HG03432 (cell line): Measurements from ENCODE around the gene REPIN1.

Experiments used
- ATAC-seq: cut with Tn5 transposase; IDR thresholded peaks from one replicate; pipeline ENCODE4 v1.9.1; 2021; ENCODE audit warnings: mild to moderate bottlenecking, moderate library complexity; ENCODE audit not compliant: unreplicated experiment

The REPIN1 gene

DNA sequence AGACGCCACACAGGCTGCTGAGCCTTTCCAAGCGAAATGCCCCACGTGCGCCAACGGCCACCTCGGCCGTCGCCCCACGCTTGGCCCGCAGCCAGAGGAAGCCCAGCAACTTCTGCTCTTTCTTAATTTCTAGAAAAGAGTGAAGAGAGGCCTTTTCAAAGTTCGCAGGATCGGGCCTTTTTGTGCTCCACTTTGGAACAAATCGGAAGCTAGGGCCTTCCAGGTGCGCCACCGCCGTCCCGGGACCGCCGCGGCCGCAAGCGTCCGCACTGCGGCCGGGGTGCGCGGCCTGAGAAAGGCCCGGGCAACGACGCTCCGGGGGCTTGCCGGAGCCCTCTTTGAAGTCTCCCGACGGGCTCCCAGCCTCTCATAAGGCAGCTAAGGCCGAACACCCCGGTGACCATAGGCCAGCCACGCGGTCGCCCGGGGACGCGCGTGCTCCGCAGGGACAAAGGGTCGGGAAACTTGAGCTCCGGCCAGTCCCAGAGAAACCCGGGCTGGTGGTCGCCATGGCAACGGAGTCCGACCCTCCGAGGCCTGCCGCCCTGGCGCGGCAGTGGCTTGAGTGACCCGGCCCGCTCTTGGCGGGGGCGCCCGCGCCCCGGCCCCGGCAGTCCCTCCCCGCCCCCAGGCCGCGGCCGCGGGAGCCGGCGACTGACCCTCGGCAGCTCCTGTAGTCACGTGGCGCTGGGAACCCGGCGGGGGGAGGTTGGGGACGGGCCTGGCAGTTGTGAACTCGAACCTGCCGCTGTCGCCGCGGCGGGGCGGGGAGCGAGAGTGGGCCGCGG is at the start of gene REPIN1:
Gene REPIN1 (plus strand): TSS at position 727 of the 788 bp plus-strand sequence. CDS start 890 bp downstream, outside the sequence.
- peak; percentile 59 for ATAC-seq

DNA sequence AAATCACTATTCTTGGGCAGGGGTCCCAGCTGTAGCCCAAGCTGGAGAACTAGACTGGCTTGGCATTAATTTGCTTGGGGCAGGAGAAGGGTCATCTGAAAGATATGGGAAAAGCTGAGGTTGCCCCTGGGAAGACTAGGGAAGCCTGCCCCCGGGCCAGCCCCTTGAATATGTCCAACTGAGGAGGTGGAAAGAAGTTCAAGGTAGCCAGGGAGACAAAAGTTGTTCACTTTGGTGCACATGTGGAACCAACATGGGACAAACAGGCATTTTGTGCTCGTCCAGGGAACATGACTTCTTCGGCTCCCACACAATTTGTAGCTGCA is 46.9 kb upstream of the REPIN1 start:
- ATAC-seq: no peak

DNA sequence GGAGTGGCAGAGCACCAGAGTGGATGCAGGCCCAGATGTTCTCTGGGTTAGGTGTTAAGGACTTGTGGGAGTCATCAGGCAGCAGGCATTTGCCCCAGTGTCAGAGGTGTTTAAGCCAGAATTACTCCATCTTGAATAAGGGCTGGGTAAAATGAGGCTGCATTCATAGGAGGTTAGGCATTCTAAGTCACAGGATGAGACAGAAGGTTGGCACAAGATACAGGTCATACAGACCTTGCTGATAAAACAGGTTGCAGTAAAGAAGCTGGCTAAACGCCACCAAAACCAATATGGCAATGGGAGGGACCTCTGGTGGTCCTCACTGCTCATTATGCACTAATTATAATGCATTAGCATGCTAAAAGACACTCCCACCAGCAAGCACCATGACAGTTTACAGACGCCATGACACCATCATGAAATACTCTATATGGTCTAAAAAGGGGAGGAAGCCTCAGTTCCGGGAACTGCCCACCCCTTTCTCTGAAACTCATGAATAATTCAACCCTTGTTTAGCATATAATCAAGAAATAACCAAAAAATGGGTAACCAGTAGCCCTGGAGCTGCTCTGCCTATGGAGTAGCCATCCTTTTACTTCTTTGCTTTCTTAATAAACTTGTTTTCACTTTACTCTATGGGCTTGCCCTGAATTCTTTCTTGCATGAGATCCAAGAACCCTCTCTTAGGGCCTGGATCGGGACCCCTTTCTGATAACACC is 46.3 kb upstream of the REPIN1 start:
- ATAC-seq: peak; percentile 26

DNA sequence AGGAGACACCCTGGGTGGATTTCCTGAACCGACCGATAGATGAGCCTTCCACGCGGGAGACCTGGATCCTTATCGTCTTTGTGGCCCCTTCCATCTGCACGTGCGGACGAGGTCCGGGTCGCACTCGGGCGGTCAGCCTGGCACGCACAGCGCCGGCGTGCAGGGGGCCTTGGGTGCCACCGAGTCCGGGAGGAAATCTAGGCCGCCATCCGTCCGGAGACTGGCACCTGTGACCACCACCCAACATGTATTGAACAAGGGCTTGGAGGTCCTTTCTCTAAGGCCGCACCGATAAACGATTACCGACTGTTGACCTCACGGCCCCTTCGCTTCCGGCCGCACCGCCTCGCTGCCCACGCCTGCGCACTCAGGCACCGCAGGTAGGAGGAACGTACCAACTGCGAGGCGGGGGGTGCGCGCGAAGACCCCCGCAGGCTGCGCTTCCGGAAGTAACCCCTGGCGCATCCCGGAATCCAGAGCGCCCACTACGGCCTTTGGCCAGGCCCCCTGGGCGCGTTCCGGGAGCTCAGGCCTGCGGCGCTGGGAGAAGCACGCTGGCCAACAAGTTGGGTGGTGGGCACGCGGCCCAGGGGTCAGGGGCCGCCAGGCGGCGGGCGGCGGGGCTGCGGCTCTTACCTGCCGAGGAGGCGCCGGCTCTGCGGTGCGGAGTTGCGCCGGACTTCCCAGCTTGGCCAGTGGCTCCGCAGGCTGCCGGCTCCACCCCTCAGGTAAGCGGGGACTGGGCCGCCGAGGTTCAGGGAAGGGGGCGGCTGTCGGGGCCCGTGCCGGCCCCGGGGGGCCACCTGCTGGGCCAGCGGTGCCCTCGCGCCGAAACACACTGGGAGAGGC is 45.6 kb upstream of the REPIN1 start, which contains the start of the genes ACTR3C and LRRC61:
Gene ACTR3C (minus strand): TSS at position 713 of the 849 bp plus-strand sequence. CDS start 28,249 bp downstream, outside the sequence.
Gene LRRC61 (plus strand): TSS at position 523 of the 849 bp plus-strand sequence. CDS start 13,507 bp downstream, outside the sequence.
- peak; percentile 74 for ATAC-seq

DNA sequence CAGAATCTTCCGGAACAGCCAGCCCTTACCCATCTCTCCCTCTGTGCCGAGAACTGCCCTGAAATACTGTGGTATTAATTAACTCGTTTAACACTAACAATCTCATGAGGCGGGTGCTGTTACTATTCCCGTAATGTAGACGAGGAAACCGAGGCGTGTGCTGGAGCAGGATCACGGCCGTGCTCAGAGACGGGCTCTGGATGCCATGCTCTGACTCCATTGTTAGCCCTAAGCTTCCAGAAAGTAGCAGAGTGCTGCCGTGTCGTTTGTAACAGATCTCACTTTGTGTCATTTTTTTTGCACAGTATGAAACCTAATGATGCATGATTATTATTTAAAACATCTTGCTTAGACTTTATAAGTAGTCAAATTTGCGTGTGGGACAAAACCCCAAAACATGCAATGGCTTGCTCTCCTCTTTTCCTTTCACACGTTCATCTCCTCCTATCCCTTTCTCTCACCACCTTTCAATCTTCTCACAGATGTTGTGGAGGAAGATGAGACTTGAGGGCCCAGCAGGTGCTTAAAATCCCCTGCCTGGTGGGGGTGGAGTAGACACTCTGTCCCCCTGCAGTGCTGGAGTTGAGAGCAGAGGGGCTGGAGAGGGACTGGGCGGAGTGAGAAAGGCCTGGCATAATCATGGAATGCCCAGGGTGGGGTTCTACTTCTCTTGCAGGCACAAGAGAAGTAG is 44.8 kb upstream of the REPIN1 start:
- ATAC-seq: peak; percentile 26

DNA sequence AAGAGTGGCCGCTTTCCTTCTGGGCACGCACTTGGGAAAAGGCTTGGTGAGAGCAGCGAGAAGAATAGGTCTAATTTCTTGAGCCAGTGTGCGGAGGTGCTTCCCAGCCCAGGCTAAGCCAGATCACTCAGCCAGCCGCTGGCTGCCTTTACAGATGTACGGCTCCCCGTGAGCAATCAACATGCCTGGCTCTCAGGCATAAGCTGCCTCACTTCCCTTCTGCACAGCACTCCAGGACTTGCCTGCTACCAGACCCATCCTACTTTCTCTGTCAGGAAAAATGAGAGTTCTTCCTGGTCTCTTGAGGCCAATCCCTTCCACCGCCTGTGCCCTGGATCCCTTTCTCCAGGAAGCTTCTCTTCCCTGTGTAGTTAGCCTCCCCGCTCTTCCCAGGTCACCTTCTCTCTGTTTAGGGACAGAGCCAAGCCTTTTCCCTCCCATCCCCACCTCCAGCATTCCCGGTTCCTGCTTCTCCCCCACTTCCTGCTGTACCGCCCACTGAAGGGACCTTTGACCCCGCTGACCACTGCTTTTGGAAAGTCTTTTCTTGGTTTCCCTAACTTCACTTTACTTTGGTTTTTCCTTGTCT is 44.2 kb upstream of the REPIN1 start:
- no peak for ATAC-seq

DNA sequence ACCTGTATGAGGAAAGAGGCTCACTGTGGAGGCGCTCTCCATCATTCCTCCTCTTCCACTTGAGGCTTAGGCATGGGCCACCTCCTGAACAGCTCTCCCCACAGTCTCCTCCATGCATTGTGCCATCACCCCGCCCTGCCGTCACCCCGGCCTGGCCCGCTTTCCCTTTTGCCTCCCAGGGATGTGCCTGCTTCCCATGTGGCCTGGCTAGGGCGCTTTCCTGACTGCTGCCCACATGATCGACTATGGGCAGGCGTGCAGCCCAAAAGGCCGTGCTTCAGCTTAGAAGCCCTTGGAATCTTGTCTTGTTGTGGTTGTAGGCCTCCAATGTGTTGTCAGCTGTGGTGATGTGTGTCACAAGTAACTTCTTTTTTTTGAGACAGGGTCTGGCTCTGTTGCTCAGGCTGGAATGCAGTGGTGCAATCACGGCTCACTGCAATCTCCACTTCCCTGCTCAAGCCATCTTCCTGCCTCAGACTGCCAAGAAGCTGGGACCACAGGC is 43.5 kb upstream of the REPIN1 start:
- no peak for ATAC-seq

DNA sequence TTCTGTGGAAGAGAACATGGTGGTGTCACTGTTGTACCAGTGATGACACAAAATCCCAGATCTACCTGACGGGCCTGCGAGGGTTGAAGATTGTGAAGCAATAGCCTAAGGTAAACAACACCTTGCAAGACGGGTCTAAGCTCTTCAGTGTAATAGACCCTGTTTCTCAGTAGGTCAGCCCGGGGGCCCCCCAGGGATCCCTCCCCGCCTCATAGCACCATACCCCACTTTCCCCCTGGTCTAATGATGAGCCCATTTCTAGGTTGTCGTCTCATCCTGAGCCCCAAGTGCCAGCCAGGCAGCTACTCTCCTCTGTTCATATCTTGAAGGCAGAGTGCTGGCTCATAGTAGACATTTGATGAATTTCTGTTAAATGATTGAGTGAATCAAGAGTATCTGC is 42.7 kb upstream of the REPIN1 start:
- no peak for ATAC-seq

DNA sequence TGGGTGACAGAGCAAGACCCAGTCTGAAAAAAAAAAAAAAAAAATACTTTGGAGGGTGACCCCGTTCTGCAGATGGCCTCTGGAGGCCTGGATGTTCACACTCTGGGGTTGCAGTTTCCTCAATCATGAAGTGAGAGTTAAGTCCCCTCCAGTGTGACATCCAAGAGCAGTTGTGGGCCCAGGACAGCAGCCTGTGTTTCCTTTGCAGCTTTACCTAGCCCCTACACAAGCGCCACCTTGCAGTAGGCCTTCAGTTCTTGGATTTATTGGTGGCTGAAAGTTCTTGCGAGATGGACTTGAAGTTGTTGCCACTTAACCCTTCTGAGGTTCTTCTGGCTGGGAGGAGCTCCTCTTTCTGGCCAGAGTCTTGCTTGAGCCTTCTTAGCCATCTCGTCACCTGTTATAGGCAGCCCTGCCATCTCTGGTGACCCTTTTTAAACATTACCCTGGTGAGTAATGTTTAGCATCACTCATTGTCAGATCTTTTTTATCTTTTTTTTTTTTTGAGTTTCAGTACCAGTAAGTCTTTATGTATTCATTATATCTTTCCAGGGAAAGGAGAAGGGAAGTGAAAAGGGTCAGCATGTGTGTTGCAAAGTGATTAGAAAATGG is 41.9 kb upstream of the REPIN1 start:
- ATAC-seq: no peak

DNA sequence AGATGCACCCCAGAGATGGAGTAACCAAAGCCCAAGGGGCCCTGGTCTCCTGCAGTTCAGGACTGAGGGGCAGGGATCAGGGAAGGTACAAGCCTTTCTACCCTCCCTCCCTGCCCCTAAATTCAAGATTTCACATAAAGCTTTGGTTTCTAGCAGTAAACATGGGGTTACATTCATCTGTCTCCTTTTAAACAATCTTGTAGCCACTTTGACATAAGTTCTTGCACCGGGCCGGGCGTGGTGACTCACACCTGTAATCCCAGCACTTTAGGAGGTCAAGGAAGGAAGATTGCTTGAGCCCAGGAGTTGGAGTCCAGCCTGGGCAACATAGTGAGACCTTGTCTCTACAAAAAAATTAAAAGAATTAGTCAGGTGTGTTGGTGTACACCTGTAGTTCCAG is 41.3 kb upstream of the REPIN1 start:
- no peak for ATAC-seq

DNA sequence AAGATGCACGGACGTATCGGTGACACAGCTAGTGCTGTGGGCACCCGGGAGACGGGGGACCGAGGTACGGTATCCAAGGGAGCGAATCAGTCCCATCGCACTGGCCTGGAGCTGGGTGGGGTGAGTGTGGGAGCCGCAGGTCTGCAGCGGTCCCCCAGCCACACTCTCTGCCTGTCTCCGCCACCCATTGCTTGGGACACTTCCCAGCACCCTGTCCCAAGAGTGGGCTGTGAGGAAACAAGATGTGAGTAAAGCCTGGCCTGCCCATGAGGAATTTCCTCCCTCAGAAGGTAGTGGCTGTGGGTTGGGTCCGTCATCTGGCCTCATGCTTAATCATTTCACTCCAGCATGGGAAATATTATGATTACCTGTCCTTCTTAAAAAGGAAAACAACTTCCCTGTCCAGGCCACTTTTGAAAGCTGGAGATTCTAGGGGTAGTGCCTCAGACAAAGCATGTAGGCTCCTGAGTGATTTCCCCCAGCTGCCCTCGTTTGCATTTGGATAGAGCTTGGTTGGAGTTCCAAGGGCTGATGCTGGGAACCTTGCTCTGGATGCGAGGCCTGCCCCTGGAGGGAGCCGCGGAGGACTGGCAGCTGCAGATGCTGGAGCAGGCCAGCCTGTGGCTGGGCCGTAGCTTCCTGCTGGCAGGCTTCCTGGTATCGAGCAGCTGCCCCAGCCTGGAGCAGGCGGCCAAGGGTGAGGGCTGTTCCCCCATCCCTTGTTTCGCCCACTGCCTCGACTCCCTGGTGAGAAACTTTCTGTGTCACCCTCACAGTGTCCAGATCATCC is 39.1 kb upstream of the REPIN1 start:
- no peak for ATAC-seq

DNA sequence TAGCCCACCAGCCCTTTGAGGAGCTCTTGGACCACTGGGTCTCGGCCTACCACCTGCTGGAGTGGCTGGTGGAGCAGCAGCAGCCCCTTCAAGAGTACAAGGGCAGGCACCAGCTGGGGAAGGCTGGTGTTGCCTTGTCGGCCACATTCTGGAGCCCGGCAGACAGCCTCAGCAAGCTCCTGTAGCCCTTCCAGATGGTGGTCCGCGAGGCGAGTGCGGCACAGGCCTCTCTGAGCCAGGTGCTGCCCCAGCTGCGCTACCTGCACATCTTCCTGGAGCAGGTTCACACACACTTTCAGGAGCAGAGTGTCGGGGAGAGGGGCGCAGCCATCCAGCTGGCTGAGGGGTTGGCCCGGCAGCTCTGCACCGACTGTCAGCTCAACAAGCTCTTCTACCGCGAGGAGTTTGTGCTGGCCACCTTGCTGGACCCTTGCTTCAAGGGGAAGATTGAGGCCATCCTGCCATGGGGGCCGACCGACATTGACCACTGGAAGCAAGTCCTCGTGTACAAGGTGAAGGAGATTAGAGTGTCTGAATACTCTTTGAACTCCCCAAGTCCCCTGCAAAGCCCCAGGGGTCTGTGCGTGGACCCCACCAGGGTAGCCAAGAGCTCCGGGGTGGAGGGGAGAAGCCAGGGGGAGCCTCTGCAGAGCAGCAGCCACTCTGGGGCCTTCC is 38.3 kb upstream of the REPIN1 start:
- no peak for ATAC-seq

DNA sequence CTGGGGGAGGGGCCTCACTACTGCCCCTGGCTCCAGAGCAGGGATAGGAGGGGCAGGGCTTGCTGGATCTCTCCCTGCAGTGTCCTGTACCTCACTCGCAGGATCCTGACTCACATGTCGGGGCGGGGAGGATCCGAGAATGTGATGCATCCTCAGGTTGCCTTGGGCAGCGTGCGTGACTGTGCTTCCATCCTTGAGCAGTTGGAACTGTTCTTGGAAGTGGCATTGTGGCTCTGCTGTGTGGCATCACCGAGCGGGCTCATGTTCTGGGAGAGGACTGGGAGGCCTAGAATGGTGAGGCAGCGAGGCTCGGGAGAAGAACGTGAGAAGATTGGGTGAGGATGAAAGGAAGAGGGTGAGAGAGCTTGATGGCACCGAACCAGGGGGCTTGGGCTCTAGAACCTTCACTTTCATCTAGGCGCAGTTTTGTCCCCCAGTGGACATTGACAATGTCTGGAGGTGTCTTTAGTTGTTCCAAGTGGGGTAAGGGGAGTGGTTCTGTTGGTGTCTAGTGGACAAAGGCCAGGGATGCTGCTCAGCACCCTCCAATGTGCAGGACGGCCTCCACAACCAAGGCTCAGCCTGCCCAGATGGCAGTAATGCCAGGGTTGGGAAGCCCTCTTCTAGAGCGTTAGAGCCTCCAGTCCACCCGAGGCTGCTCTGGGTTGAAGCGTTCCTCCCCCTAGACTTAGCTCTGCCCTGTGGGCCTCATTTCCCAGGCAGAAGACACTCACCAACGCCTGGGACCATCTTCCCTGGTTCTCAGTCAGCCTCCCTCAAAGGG is 35.6 kb upstream of the REPIN1 start:
- no peak for ATAC-seq

DNA sequence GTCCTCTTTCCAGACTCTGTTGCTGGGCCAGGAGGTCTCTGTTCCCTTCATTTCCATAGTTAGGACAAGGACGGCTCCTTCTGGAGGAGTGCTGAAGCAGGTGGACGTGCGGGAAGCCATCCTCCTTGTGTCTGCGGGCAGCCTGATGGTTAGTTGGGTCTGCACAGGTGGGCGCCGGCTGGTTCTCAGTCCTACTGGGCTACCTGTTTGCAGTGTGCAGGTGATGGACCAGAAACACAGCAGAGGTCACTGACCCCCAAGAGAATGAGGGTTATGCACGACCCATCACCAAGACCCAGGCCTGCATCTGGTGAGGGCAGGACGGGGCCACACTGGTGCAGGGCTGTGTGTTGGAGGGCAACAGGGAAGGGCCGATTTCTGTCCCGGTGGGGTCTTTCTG is 35.0 kb upstream of the REPIN1 start:
- ATAC-seq: no peak

DNA sequence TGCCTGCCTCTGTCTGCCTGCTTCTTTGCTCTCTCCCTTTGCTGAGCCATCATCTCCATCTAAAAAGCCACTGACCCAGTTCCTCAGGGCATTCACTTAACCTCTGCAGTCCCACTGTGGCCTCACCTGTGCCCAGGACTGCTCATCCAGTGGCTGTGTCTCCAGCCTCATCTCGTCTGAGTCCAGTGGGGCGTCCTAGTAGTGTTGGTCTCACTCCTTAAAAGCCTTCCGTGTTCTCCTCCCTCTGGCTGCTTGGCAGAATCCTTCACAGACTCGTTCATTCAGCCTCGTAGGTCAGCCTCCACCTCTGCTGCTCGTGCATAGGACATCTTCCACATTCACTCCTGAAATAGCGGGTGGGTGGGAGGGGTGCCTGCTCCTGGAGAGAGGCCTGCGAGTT is 34.5 kb upstream of the REPIN1 start:
- ATAC-seq: no peak

DNA sequence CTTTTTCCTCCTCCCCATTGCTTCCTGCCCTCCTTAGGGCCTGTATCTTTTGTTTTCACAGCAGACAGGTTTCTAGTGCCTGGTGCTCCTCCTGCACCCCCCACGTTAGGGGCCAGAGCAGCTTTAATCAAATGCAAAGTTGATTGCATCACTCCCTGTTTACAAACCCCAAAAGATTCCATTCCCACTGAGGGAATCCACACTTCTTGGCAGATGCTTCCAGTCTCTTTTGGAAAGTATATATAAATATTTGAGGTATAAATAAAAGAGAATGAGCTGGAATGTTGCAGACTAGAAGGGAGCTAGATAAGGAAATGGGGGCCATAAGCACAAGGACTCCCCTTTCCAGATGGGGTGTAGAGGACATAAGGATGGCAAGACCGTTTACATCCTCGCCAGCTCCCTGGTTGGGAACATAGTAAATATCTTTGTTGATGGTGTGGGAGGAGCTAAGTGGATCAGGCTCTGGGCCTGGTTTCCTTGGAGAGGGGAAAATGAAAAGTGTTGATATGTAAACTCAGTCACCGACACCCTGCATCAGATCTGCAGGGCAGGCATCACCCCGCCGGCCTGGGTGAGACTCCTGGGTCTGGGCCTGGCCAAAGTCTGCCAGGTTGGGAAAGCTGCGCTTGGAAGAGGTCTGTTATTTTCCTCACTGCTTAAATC is 33.4 kb upstream of the REPIN1 start:
- no peak for ATAC-seq

DNA sequence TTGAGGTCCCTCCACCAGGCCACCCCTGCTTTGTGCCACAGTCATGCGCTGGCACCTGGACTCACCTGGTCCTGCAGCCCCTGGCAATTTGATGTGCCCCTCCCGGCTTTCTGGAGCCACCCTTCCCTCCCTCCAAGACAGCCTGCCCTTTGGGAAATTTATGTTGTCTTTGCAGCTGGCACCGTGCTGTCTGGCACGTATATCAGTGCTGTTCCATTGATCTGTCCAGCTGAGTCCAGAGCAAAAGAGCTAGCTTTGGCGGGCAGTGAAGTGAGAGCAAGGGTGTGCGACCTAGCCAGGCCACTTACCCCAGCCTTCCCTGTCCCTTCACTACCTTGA is 32.9 kb upstream of the REPIN1 start:
- ATAC-seq: no peak
